Hepatocyte (in vitro differentiated cells): Measurements from ENCODE around the gene CPOX.

Experiments used
- EZH2 ChIP-seq: fragments of 200-600 bp; sonication (generic); IDR thresholded peaks from 2 replicates; pipeline ENCODE4 v1.6.1; 2016; ENCODE audit warnings: antibody characterized with exemption, mild to moderate bottlenecking, borderline replicate concordance
- EZH2phosphoT487 ChIP-seq: fragments of 200-600 bp; sonication (generic); IDR thresholded peaks from one replicate; pipeline ENCODE4 v1.6.1; 2018; ENCODE audit warnings: antibody characterized with exemption, mild to moderate bottlenecking, low read depth, moderate library complexity; ENCODE audit not compliant: unreplicated experiment, severe bottlenecking
- TF ChIP-seq, protein P1 (sequence below): fragments of 200-600 bp; sonication (generic); IDR thresholded peaks from 2 replicates; pipeline ENCODE4 v1.5.1; 2016; ENCODE audit warnings: antibody characterized with exemption, mild to moderate bottlenecking; ENCODE audit not compliant: poor library complexity

DNA sequence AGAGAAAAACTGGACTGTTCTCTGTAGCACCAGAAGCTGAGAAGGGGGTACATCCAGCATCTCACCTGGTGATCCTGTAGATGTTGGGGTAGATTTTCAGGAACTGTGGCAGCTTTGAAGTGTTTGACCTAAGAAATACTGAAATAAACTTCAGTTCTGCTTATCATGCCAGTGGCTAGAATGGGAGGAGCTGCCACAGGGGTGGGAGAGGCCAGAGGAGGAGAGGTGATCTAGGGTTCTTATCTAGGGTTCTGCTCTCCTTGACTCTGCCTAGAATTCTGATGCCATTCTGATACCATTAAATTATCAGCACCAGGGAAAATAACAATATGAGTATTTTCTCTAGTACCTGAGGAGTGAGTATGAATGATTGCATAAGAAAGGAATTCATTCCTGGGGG lies 10.2 kb upstream of the CPOX start:
- TF ChIP-seq, protein P1, sequence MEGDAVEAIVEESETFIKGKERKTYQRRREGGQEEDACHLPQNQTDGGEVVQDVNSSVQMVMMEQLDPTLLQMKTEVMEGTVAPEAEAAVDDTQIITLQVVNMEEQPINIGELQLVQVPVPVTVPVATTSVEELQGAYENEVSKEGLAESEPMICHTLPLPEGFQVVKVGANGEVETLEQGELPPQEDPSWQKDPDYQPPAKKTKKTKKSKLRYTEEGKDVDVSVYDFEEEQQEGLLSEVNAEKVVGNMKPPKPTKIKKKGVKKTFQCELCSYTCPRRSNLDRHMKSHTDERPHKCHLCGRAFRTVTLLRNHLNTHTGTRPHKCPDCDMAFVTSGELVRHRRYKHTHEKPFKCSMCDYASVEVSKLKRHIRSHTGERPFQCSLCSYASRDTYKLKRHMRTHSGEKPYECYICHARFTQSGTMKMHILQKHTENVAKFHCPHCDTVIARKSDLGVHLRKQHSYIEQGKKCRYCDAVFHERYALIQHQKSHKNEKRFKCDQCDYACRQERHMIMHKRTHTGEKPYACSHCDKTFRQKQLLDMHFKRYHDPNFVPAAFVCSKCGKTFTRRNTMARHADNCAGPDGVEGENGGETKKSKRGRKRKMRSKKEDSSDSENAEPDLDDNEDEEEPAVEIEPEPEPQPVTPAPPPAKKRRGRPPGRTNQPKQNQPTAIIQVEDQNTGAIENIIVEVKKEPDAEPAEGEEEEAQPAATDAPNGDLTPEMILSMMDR: no peak
- TF ChIP-seq EZH2: no peak
- TF ChIP-seq EZH2phosphoT487: no peak
